Measurements from ENCODE around the gene RAMP3.
"Not testable (repeated sequence)": the region's sequence is repeated elsewhere in the genome, so short reads cannot be mapped to it uniquely, and the experiment has no call there.

The RAMP3 gene

DNA sequence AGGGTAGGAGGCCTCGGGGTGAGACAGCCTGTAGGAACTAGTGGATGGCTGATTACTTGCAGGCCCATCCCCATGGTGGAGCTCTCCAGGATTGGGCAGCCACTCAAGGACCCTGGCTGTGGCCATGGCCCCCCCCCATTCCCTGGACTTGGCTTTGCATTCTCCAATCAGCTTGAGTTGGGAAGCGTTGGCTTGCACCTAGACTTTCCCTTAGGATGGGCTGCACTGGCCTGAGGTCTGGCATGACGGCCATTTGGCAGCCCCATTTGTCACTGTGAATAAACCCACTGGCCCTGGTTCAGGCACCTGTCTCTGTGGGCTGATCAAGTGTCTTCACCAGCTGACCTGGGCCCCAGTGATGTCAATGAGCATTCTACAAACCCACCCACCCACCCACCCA, 41.4 kb downstream of the RAMP3 start:
- Histone ChIP-seq H3K27me3 (ENCODE audit: control insufficient read depth, insufficient read depth, low read length) (no peaks in the 10 kb centered on the region), H3K9ac (ENCODE audit: low read depth, low read length) (no peak overlapping the region), H3K4me1 (ENCODE audit: control insufficient read depth, insufficient read depth, low read length) (no peaks in the 10 kb centered on the region), H3K36me3 (ENCODE audit: control insufficient read depth, insufficient read depth, low read length) (no peaks in the 10 kb centered on the region), H3K9me3 (ENCODE audit: control insufficient read depth, insufficient read depth, low read length) (no peaks in the 10 kb centered on the region), H3K27ac (ENCODE audit: low read depth, low read length) (no peak overlapping the region), H3K4me3 (ENCODE audit: low read depth, low read length) (no peak overlapping the region)

- H3K9me3 ChIP-seq (ENCODE audit: control insufficient read depth, insufficient read depth, low read length): no peaks in the 10 kb centered on the region
- no peak overlapping the region for H3K27ac ChIP-seq (ENCODE audit: low read depth, low read length)
- H3K9ac ChIP-seq (ENCODE audit: low read depth, low read length): no peak overlapping the region
- no peaks in the 10 kb centered on the region for H3K4me1 ChIP-seq (ENCODE audit: control insufficient read depth, insufficient read depth, low read length)
- H3K36me3 ChIP-seq (ENCODE audit: control insufficient read depth, insufficient read depth, low read length): no peaks in the 10 kb centered on the region
- H3K27me3 ChIP-seq (ENCODE audit: control insufficient read depth, insufficient read depth, low read length): no peaks in the 10 kb centered on the region
- no peak overlapping the region for H3K4me3 ChIP-seq (ENCODE audit: low read depth, low read length)
Observed at GRCh38 chr7:45199506-45199905, 41.9 kb downstream of the RAMP3 start.

- Histone ChIP-seq H3K9me3 (ENCODE audit: control insufficient read depth, insufficient read depth, low read length) (no peaks in the 10 kb centered on the region), H3K4me3 (ENCODE audit: low read depth, low read length) (no peak overlapping the region), H3K36me3 (ENCODE audit: control insufficient read depth, insufficient read depth, low read length) (no peaks in the 10 kb centered on the region), H3K27ac (ENCODE audit: low read depth, low read length) (no peak overlapping the region), H3K27me3 (ENCODE audit: control insufficient read depth, insufficient read depth, low read length) (no peaks in the 10 kb centered on the region), H3K9ac (ENCODE audit: low read depth, low read length) (no peak overlapping the region), H3K4me1 (ENCODE audit: control insufficient read depth, insufficient read depth, low read length) (no peaks in the 10 kb centered on the region)
Observed at GRCh38 chr7:45202625-45203024, 45.0 kb downstream of the RAMP3 start.

- H3K27ac ChIP-seq (ENCODE audit: low read depth, low read length): no peak overlapping the region
- H3K4me1 ChIP-seq (ENCODE audit: control insufficient read depth, insufficient read depth, low read length): no peaks in the 10 kb centered on the region
- H3K27me3 ChIP-seq (ENCODE audit: control insufficient read depth, insufficient read depth, low read length): no peaks in the 10 kb centered on the region
- H3K4me3 ChIP-seq (ENCODE audit: low read depth, low read length): no peak overlapping the region
- no peaks in the 10 kb centered on the region for H3K9me3 ChIP-seq (ENCODE audit: control insufficient read depth, insufficient read depth, low read length)
- H3K9ac ChIP-seq (ENCODE audit: low read depth, low read length): no peak overlapping the region
- H3K36me3 ChIP-seq (ENCODE audit: control insufficient read depth, insufficient read depth, low read length): no peaks in the 10 kb centered on the region
Observed at GRCh38 chr7:45203036-45203435, 45.4 kb downstream of the RAMP3 start.

GRCh38 chr7:45203459-45203858, 45.9 kb downstream of the RAMP3 start:
- no peak overlapping the region for H3K27ac ChIP-seq (ENCODE audit: low read depth, low read length)
- no peak overlapping the region for H3K9ac ChIP-seq (ENCODE audit: low read depth, low read length)
- no peaks in the 10 kb centered on the region for H3K9me3 ChIP-seq (ENCODE audit: control insufficient read depth, insufficient read depth, low read length)
- H3K27me3 ChIP-seq (ENCODE audit: control insufficient read depth, insufficient read depth, low read length): no peaks in the 10 kb centered on the region
- no peaks in the 10 kb centered on the region for H3K4me1 ChIP-seq (ENCODE audit: control insufficient read depth, insufficient read depth, low read length)
- no peak overlapping the region for H3K4me3 ChIP-seq (ENCODE audit: low read depth, low read length)
- no peaks in the 10 kb centered on the region for H3K36me3 ChIP-seq (ENCODE audit: control insufficient read depth, insufficient read depth, low read length)

DNA sequence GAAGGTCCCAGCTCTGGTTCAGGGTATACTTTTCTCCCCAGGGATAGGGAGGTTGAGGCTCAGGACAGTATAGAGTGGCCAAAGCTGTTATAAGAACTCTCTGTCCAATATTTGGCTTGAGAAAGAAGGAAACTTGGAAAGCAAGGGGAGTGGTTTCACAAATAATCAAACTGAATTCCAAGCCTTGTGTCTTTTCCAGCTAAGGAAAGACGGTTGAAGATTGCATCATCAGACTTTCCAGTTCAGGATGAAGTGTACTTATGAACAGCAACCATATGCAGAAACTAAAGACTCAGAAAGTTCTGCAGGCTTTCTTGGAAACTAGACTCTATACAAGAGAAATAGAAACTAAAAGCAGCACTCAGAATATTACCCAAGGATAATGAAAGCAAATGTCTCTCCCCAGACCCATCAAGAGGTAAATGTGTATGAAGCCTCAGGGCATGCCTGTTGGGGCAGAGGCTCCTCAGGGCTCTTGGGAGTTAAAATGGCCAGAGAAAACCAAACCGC, 46.4 kb downstream of the RAMP3 start:
- Histone ChIP-seq H3K4me3 (ENCODE audit: low read depth, low read length) (no peak overlapping the region), H3K27me3 (ENCODE audit: control insufficient read depth, insufficient read depth, low read length) (no peaks in the 10 kb centered on the region), H3K27ac (ENCODE audit: low read depth, low read length) (no peak overlapping the region), H3K36me3 (ENCODE audit: control insufficient read depth, insufficient read depth, low read length) (no peaks in the 10 kb centered on the region), H3K9ac (ENCODE audit: low read depth, low read length) (no peak overlapping the region), H3K4me1 (ENCODE audit: control insufficient read depth, insufficient read depth, low read length) (no peaks in the 10 kb centered on the region), H3K9me3 (ENCODE audit: control insufficient read depth, insufficient read depth, low read length) (no peaks in the 10 kb centered on the region)

DNA sequence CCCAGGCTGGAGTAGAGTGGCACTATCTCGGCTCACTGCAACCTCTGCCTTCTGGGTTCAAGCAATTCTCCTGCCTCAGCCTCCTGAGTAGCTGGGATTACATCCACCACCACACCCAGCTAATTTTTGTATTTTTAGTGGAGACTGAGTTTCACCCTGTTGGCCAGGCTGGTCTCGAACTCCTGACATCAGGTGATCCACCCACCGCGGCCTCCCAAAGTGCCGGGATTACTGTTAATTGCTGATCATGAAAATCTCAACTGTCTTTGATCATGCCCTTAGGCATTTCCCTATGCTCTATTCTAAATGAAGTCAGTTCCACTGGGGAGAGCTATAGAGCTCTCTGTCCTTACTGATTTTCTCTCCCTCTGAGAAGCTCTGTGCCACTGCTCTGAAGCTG, 48.7 kb downstream of the RAMP3 start:
- not testable (repeated sequence) for H3K4me3 ChIP-seq (ENCODE audit: low read depth, low read length); H3K36me3 ChIP-seq (ENCODE audit: control insufficient read depth, insufficient read depth, low read length); H3K27me3 ChIP-seq (ENCODE audit: control insufficient read depth, insufficient read depth, low read length)

GRCh38 chr7:45209909-45210308, 52.3 kb downstream of the RAMP3 start:
- H3K4me3 ChIP-seq (ENCODE audit: low read depth, low read length); H3K27ac ChIP-seq (ENCODE audit: low read depth, low read length); H3K36me3 ChIP-seq (ENCODE audit: control insufficient read depth, insufficient read depth, low read length); H3K27me3 ChIP-seq (ENCODE audit: control insufficient read depth, insufficient read depth, low read length); H3K9ac ChIP-seq (ENCODE audit: low read depth, low read length); H3K9me3 ChIP-seq (ENCODE audit: control insufficient read depth, insufficient read depth, low read length); H3K4me1 ChIP-seq (ENCODE audit: control insufficient read depth, insufficient read depth, low read length): not testable (repeated sequence)

More for the DNA sequence above, 48.7 kb downstream of the RAMP3 start:
- not testable (repeated sequence) for H3K4me1 ChIP-seq (ENCODE audit: control insufficient read depth, insufficient read depth, low read length); H3K27ac ChIP-seq (ENCODE audit: low read depth, low read length); H3K9me3 ChIP-seq (ENCODE audit: control insufficient read depth, insufficient read depth, low read length); H3K9ac ChIP-seq (ENCODE audit: low read depth, low read length)

DNA sequence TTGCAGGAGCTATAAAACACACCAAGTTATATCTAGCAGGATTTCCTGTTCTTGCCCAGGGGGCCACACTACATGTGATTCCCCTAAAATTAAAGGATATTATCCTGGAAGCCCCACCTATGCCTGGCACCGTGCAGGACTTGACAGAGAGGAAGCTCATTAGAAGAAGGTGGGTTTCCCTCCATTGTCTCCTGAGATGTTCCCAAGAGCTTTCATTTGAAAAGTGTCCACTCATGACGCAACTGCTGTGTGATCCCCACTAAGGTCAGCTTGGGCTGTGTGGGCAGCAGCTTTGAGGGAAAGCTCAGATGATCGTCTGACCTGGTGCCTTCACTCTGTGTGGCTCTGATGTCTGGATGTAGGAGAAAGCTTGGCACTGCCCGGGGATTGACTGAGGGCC, 53.5 kb downstream of the RAMP3 start:
- H3K27me3 ChIP-seq (ENCODE audit: control insufficient read depth, insufficient read depth, low read length): no peaks in the 10 kb centered on the region
- no peak overlapping the region for H3K4me3 ChIP-seq (ENCODE audit: low read depth, low read length)
- H3K9ac ChIP-seq (ENCODE audit: low read depth, low read length): no peak overlapping the region
- H3K27ac ChIP-seq (ENCODE audit: low read depth, low read length): no peak overlapping the region
- no peaks in the 10 kb centered on the region for H3K9me3 ChIP-seq (ENCODE audit: control insufficient read depth, insufficient read depth, low read length)
- no peaks in the 10 kb centered on the region for H3K36me3 ChIP-seq (ENCODE audit: control insufficient read depth, insufficient read depth, low read length)
- H3K4me1 ChIP-seq (ENCODE audit: control insufficient read depth, insufficient read depth, low read length): no peaks in the 10 kb centered on the region

DNA sequence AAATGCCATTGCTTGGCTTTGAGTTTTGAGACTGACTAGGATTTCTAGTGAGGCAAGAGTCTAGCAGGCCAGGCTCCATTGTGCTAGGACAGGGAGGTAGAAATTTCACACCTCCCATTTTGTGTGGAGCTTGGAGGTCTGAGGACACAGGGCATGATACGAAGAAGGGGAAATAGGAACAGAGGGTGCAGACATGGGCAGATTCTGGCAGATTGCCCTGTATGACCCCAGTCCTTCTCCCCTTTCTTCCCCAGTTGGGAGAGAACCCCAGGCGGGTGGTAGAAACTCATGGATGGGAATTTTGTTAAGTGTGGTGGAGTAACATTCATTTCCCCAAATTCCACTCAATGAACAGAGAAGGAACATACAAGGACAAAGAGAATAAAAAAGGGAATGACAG, 54.4 kb downstream of the RAMP3 start:
- no peak overlapping the region for H3K9ac ChIP-seq (ENCODE audit: low read depth, low read length)

GRCh38 chr7:45212606-45213005, 55.0 kb downstream of the RAMP3 start:
- Histone ChIP-seq H3K27me3 (ENCODE audit: control insufficient read depth, insufficient read depth, low read length) (no peaks in the 10 kb centered on the region), H3K4me3 (ENCODE audit: low read depth, low read length) (no peak overlapping the region), H3K4me1 (ENCODE audit: control insufficient read depth, insufficient read depth, low read length) (no peaks in the 10 kb centered on the region), H3K9me3 (ENCODE audit: control insufficient read depth, insufficient read depth, low read length) (no peaks in the 10 kb centered on the region), H3K9ac (ENCODE audit: low read depth, low read length) (no peak overlapping the region), H3K36me3 (ENCODE audit: control insufficient read depth, insufficient read depth, low read length) (no peaks in the 10 kb centered on the region), H3K27ac (ENCODE audit: low read depth, low read length) (no peak overlapping the region)

More for the DNA sequence above, 54.4 kb downstream of the RAMP3 start:
- no peak overlapping the region for H3K4me3 ChIP-seq (ENCODE audit: low read depth, low read length)
- H3K27me3 ChIP-seq (ENCODE audit: control insufficient read depth, insufficient read depth, low read length): no peaks in the 10 kb centered on the region
- no peak overlapping the region for H3K27ac ChIP-seq (ENCODE audit: low read depth, low read length)
- H3K36me3 ChIP-seq (ENCODE audit: control insufficient read depth, insufficient read depth, low read length): no peaks in the 10 kb centered on the region
- no peaks in the 10 kb centered on the region for H3K9me3 ChIP-seq (ENCODE audit: control insufficient read depth, insufficient read depth, low read length)
- no peaks in the 10 kb centered on the region for H3K4me1 ChIP-seq (ENCODE audit: control insufficient read depth, insufficient read depth, low read length)

- Histone ChIP-seq H3K9me3 (ENCODE audit: control insufficient read depth, insufficient read depth, low read length) (no peaks in the 10 kb centered on the region), H3K9ac (ENCODE audit: low read depth, low read length) (no peak overlapping the region), H3K27me3 (ENCODE audit: control insufficient read depth, insufficient read depth, low read length) (no peaks in the 10 kb centered on the region), H3K27ac (ENCODE audit: low read depth, low read length) (no peak overlapping the region), H3K4me1 (ENCODE audit: control insufficient read depth, insufficient read depth, low read length) (no peaks in the 10 kb centered on the region), H3K36me3 (ENCODE audit: control insufficient read depth, insufficient read depth, low read length) (no peaks in the 10 kb centered on the region), H3K4me3 (ENCODE audit: low read depth, low read length) (no peak overlapping the region)
Observed at GRCh38 chr7:45215601-45216062, 58.0 kb downstream of the RAMP3 start.
